GM18519 (cell line): ENCODE results near the gene MYBBP1A.

Experiments
- ATAC-seq: cut with Tn5 transposase; IDR thresholded peaks from one replicate; pipeline ENCODE4 v1.9.1; 2021; ENCODE audit warnings: mild to moderate bottlenecking, moderate library complexity; ENCODE audit not compliant: unreplicated experiment, low FRiP score

The MYBBP1A gene

DNA sequence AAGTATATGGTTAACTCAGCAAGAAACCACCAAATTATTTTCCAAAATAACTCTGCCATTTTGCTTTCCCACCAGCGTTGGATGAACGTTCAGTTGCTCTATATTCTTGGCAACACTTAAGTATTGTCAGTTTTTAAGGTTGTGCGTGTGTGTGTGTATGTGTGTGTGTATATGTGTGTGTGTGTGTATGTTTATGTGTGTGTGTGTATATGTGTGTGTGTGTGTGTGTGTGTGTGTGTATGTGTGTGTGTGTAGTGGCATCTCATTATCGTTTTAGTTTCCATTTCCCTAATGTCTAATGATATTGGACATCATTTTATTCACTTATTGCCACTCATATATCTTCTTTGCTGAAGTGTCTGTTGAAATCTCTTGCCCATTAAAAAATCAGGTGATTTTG is 17.9 kb upstream of the MYBBP1A start:
- ATAC-seq: no peak

DNA sequence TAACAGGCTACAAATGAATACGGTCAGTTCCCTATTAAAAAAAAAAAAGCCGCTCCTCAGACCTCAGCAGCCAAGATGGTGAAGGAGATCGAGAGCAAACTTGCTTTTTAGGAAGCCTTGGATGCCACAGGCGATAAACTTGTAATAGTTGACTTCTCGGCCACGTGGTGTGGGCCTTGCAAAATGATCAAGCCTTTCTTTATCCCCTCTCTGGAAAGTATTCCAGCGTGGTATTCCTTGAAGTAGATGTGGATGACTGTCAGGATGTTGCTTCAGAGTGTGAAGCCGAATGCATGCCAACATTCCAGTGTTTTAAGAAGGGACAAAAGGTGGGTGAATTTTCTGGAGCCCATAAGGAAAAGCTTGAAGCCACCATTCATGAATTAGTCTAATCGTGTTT is 16.9 kb upstream of the MYBBP1A start:
- ATAC-seq: no peak

DNA sequence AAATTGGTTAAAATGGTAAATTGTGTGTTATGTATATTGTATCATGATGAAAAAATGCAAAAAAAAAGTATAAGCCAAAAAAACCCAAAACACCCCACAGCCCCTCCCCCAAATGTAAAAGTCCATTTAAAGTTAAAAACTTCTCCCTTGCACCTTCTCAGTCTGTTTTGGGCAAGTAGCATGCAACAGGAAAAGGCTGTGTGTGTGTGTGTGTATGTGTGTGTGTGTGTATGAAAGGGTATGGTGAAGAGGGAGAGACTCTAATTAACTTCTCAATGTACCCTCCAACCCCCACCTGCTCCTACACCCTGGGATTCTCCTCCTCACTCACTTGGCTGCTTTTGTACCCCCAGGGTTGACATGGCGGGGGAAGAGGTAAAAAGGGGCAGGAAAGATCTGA is 14.4 kb upstream of the MYBBP1A start:
- ATAC-seq: no peak

DNA sequence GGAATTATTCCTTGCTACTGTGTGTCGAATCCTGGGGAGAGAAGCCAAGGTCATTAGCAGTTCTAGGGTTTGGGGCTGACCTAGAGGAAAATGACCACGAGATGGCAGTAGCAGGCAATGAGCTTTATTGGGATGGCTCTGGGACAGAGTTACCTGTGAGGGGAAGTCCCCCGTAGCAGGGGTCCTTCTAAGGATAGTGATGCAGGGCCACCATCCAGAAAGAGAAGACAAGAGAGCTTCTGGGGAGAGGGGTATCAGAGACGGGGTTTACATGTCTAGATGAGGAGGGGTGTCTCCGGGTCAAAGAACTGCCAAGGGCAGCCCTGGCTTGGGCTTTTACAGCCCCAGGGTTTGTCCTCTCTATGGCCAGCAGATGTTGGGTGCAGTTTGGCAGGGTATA is 11.6 kb upstream of the MYBBP1A start:
- no peak for ATAC-seq

DNA sequence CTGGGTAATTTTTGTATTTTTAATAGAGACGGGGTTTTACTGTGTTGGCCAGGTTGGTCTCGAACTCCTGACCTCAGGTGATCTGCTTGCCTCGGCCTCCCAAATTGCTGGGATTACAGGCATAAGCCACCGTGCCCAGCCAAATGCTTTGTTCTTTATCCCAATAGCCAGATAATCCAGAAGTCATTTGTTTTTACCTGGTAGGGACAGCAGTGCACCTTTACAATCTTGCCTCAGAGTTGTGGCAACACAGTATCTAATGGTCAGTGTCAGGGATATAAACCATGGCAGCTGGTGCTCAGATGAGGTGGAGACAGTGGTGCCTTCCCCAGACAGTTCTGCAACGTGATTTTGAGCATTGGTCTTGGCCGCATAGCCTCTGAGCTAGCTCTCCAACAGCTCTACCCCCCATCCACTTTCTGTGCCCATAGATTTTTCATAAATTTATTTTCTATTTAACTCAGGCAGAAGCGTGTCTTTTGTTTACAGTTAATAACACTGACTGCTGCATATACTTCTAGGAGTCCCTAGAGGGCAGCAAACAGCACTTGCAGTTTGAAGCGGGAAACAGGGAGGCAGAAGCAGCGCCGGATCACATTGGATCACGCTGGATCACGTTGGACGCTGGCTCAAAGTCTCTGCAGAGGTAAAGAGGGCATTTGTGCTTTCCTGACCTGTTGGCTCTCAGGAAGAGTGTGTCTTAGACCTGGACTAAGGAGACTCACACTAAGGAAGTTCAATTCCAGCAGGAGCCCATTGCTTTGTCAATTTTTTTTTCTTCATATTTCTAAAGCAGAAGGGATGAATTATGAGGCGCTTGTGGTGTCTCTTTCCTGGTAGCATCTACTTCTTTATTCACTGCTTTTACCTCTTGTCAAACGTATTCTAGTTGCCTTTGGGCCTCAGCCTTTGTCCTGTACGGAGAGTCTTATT is 10.3 kb upstream of the MYBBP1A start:
- no peak for ATAC-seq

DNA sequence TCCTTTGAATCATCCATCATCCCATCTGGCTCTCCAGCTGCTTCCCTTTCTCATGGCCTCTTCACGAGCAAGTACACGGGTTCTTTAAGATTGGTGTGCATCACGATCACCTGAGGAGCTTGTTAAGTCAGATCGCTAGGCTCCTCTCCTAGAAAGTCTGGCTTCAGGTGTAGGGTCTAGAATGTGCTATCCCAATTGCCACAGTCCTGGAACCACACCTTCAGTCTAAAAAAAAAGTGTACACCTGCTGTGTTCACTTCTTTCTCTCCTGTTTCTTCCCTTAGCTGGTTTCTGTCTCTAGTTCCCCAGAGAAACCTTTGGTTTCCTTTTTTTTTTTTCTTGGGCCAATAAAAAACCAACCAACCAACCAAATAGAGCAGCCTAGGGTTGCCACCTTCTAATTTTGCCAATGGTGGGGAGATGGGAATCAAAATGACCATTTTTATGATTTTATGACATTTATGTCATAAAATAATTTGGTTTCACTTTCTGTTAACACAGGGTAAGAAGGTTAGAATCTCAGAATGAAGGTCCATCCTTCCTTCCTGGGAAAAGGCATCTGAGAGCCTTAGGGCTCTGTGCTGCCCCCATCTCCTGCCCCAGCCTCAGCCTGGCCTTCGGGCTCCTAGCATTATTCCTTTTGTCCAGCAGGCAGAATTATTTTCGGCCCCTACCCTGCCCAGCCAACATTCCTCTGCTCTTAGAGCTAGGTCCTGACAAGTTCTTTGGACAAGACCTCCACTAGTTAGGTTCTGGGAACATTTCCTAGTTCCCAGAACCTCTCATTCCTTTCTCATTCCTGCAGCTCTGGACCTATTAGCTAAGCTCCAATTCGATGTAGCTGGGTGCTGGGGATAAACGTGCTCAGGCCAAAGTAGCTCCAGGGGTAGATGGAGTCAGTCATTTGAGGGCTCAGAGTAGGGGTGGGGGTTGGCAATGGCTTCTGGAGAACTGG is 7.1 kb upstream of the MYBBP1A start:
- ATAC-seq: no peak

DNA sequence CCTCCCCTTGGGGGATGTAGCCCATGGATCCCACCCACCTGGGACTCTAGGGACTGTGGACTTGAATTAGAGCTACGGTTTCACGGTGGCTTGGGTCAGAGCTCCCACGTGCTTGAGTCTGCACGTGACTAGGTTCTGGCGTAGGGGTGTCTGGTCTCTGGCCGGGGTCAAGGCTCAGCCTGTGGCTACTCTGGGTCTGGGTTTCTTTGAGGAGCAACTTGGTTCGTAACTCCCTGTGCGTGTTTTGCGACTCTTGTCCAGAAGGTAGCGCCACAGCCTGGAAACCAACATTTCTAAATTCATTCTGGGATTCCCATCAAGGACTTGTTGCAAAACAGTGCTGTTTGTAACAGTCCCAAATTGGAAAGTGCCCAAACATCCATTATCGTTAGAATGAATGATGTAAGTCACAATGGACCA is 5.7 kb upstream of the MYBBP1A start:
- no peak for ATAC-seq

DNA sequence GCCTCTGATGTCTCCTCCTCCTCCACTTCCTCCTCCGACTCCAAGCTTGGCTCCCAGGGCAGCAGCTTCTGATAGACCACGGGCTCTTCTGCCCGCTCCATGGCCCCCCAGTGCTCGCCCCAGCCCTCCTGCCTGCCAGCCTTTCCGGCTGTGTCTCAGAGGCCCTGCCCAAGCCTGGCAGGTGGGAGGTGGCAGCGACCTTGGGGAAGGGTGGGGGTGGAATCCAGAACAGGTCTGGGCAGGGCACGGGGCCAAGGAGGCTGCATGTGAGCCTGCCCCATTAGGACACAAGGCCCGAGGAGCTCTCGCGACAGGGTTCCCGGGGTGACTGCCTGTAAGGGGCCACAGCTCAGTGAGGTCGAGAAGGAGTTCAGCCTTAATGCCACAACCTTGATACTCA is 5.2 kb upstream of the MYBBP1A start, which contains the start of gene GGT6:
TSS of gene GGT6 (minus strand) at position 157 of the 400 bp plus-strand sequence. CDS start at position 101, 56 bp downstream.
- ATAC-seq: no peak

DNA sequence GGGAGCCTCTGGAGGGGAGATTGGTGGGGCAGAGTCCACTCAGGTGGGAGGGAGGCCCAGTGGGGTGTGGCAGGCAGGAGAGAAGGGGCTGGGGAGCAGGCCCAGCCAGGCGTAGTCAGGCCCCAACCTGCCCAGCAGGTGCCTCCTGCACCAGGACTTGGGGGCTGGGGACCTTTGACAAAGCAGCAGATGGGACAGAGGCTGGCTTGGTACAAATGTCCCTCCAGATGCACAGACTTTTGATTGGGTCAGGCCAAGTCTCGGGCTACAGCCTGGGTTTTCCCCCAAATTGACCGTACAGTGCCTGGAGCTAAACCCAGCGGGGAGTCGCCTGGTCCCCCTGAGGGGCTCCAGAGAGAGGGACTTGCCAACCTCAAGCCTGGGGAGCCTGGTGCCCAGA is 4.8 kb upstream of the MYBBP1A start:
- no peak for ATAC-seq

DNA sequence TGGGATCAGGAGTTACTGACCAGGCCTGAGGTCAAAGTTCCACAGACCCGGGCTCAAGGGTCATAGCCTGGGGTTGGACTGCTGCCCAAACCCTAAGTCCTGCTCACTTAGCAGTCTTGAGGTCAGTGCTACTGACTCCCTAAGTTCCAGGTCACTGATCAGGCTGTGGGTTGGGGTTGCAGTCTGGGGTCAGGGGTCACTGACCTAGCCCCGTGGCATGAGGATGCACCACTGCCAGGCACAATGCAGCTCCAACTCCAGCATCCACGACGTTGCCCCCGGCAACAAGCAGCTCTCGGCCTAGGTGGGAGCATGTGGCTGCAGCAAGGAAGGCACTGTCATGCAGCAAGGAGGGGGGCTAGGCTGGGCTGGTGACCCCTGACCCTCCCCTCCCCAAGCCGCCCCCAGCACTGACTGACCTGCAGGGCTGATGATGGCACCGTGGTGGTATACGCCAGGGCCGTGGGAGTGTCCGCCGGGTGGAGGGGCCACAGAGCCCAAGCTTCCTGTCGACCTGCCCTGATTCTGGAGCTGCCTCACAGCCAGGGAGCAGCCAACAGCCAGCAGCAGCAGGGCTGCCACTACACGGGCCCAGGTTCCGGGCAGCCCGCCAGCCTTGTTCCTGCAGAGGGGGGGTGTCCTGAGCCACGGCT is 4.1 kb upstream of the MYBBP1A start:
- no peak for ATAC-seq

DNA sequence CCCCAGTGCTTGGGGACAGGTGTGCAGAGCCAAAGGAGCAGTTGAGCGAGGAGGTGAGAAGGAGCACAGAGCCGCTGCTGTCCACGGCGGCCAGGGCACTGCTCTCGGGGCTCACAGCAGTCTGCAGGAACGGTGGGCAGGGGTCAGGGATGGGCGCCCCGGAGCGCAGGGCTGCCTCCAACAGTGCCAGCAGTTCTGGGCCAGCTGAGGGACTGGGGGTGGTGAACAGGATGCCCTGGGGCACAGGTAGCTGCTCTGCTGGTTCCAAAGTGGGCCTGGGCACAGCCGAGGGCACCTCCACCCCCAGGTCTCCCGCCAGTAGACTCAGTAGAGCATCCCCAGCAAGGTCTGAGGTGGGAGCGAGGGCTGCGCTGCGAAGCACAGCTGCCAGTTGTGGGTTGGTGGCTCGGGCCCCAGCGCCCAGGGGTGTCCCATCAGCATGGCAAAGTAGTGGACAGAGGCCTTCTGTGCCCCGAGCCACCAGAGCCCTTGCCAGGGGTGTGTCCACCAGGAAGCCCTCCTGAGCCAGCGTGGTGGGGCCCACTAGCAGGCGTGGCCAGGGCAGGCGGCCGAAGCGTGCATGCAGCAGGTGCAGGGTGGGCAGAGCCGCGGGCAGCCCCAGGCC is 3.3 kb upstream of the MYBBP1A start:
- ATAC-seq: no peak

DNA sequence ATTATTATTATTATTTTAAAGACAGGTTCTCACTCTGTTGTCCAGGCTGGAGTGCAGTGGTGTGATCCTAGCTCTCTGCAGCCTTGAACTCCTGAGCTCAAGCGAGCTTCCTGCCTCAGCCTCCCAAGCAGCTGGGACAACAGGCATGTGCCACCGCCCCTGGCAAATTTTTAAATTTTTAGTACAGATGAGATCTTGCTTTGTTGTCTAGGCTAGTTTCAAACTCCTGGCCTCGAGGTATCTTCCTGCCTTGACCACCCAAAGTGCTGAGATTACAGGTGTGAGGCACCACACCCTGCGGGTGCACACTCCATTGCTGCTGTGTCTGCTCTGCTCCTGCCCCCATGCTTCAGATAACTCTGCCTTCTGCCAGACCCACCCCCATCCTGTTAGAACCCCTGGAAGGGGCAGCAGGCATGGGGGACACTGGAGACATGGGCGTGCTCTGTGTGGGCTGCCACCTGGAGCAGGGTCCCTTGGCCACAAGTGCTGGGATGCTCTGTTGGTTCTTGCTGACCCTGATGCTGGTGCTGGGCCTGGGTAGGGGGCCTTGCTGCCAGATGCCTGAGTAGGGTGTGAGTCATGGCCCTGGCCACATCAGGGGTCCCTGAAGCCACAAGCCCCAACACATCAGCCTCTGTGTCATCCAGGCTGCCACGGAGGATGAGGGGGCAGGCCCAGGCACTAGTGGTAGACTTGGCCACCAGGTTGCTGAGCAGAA is 2.6 kb upstream of the MYBBP1A start:
- ATAC-seq: no peak

DNA sequence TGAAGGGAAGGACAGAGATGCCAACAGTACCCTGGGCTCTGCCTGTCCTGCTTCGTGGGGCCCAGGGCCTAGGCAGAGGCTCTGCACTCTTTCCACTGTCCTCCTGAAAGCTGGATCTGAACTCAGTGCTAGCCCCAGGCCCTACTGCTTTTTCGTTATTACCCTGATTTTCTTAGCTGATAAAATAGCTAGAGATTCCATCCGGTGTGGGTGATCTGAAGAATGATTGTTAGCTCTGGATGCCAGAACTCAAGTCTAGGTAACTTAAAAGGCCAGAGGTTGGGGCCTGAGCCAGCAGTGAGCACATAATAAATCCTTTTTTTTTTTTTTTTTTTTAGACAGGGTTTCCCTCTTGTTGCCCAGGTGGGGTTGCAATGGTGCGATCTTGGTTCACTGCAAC is 1.8 kb upstream of the MYBBP1A start:
- ATAC-seq: no peak

DNA sequence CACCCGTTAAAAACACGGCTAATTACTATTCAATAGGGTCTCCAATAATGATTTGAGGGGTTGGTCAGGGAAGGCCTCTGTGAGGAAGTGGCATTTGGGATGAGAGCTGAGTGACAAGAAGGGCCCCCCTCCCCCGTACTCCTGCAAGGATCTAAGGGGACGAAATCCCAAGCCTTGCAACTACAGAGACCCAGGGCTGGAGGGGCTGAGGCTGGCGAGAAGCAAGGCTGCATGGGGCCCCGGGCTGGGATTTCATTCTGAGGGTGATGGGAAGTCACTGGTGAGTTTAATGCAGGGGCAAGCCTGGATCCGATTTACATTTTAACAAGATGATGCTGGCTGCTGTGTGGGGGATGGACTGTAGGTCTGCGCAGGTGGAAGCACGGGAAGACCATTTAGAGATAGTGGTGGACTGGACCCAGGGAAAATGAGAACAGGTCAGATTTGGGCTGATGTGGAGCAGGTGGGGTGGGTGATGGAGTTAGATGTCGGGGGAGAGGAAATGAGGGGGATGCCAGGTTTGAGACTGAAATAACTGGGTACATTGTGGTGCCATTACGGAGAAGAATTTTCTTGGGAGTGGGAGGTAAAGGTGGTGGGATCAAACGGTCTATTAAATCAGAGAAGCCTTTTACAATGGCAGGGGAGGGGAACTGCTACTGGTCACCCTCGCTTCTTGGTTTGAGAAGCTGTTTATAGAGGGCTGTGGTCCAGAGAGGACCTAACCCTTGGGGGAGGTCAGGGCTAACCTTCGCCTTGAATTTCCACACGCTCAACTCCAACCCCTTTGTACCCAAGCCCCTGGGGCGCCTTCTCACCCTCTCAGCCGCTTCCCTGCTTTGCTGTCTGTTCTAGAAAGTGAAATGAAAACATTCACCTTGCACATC is 932 bp upstream of the MYBBP1A start:
- no peak for ATAC-seq

DNA sequence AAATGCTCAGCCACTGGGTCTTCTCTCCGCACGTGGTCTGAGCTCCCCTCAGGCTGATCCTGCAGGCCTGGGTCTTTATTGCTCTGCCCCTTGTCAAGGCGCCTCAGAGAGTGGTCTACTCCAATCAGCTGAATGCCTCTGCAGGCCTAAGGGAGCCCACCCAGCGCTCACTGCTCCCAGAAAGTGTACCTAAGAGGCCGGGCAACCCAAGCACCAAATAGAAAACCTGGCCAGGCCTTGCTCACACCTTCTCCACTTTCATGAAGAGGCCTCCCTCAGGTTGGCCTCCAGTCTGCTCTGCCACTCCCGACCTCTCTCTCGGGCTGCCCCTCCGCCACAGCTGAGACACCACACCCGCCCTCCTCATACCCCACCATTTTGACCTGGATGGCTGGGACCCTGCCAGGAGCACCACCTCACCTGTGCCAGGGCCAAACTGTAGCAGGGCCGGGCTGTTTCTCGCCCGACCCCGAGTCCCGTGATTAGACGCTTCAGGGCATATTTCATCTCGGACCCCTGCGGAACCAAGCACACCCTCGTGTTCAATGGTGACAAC is 665 bp downstream of the MYBBP1A start:
- ATAC-seq: no peak

DNA sequence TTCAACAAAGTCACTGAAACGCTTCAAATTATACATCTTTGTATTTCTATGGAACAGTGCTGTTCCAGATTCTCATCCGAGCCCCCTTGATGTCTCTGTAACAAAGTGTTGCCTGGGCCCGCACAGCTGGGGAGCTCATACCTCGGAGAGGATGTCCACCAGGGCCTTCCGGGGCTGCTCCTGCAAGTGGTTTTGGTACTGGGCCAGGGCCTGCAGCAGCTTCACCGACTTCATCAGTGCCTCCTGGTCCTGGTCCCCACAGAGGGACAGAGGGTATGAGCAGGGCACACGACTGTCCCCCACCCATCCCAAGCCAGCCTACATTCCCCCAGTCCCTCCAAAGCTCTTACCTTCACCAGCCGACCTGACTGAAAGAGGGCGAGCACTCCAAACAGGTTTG is 1.5 kb downstream of the MYBBP1A start:
- ATAC-seq: no peak

DNA sequence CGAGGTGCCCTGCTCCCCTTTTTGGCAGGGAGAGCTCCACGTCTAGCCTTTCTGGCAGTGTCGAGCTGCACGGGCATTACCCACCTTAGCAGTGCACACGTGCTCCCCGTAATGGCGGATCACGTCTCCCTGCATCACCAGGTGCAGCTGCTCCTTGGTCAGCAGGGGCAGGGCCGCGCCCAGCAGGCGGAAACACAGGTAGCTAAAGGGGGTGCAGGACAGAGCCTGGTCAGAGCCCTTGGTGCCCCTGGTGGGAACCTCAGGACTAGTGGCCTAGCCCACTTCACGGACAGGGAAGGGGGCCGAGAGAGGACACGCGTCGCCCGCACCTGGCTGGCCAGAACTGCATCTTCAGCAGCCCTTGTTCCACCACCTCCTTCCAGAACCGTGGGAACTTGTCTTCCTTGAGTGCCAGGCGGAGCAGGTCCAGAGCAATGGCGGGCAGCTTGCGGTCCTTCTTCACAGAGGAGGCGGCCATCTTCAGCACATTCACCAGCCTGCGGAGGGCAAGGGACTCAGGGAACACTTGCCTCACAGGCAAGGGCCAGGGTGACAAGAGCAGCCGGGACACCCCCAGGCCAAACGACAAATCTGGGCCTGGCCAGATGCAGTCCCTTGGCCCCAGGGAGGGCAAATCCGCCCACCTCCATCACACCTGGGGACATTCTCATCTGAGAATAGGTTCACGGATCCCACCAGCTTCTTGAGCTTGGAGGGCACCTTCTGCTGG is 3.2 kb downstream of the MYBBP1A start:
- no peak for ATAC-seq

DNA sequence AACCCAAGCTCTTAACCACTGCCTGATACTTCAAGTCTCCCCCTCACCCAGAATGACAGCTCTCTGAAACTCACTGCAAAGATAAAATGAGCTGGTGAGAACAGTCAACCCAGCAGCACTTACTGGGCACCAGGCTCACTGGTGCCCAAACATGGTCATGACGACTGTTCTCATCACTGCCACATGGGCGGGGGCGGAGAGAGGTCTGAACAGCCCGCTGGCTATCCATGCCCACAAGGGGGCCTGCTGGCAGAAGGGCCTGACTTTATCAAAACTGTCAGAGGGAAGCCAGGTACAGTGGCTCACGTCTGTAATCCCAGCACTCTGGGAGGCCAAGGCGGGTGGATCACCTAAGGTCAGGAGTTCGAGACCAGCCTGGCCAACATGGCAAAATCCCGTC is 4.0 kb downstream of the MYBBP1A start:
- no peak for ATAC-seq
